Measurements from ENCODE around the gene CCT8L2.
"Not testable (repeated sequence)": the region's sequence is repeated elsewhere in the genome, so short reads cannot be mapped to it uniquely, and the experiment has no call there.

CCT8L2 gene

GRCh38 chr22:16557511-16557910, 35.1 kb downstream of the CCT8L2 start:
- not testable (repeated sequence) for DNase-seq

- not testable (repeated sequence) for DNase-seq
These were observed 37.3 kb downstream of the CCT8L2 start for GRCh38 chr22:16555077-16555994.

- DNase-seq: not testable (repeated sequence)
These were observed 49.3 kb downstream of the CCT8L2 start for GRCh38 chr22:16543310-16543709.

Measured in retina (tissue), 1 donor.